Keratinocyte (primary cell): ENCODE measurements around the gene VSNL1. TPM values are rescaled to one million over a fixed set of nuclear protein-coding genes. Genes with fewer than 3 reads are reported as not detected.

Experiments used
- DNase-seq: peaks from one replicate; pipeline ENCODE4 v3.0.0-alpha.2; 2011; ENCODE audit warnings: low read depth, missing footprints, low spot score
- FAIRE-seq: peaks from 2 replicates; lab custom pipeline; 2011; peaks lifted over from hg19 to GRCh38; lab: Jason Lieb, UNC
- H2AFZ ChIP-seq: 2 replicates; pipeline ENCODE4 v1.6.0; 2012; ENCODE audit warnings: low read length, control low read depth, inconsistent platforms; ENCODE audit not compliant: control insufficient read depth
- H3K27ac ChIP-seq: 2 replicates; pipeline ENCODE4 v1.5.1; 2011; ENCODE audit warnings: low read length; ENCODE audit not compliant: control insufficient read depth, insufficient read depth
- H3K27me3 ChIP-seq: 3 replicates; pipeline ENCODE4 v1.6.0; 2011; ENCODE audit warnings: low read length; ENCODE audit not compliant: control insufficient read depth, insufficient read depth; ENCODE audit errors: extremely low read depth
- H3K36me3 ChIP-seq, 2 experiments: 2 replicates in 1 of 2; 3 replicates in 1 of 2; pipeline ENCODE4 v1.5.1; 2011; ENCODE audit warnings: low read length in 2 of 2, mild to moderate bottlenecking in 1 of 2; ENCODE audit not compliant: control insufficient read depth in 2 of 2, insufficient read depth in 2 of 2; ENCODE audit errors: extremely low read depth in 1 of 2
- H3K4me1 ChIP-seq: 3 replicates; pipeline ENCODE4 v1.5.1; 2011; ENCODE audit warnings: low read length; ENCODE audit not compliant: control insufficient read depth, insufficient read depth; ENCODE audit errors: extremely low read depth
- H3K4me2 ChIP-seq: 3 replicates; pipeline ENCODE4 v1.6.0; 2011; ENCODE audit warnings: low read depth, low read length; ENCODE audit not compliant: control insufficient read depth, insufficient read depth; ENCODE audit errors: extremely low read depth
- H3K4me3 ChIP-seq, 3 experiments: fragments of 200-600 bp in 1 of 3; sonication (generic) in 1 of 3; 2 replicates in 2 of 3; 3 replicates in 1 of 3; pipeline ENCODE4 v1.5.1; 2011 to 2016; ENCODE audit warnings: low read length in 3 of 3, mild to moderate bottlenecking in 3 of 3, control low read depth in 2 of 3, inconsistent platforms in 1 of 3, low read depth in 1 of 3, mixed read lengths in 1 of 3, mixed run types in 1 of 3, moderate library complexity in 1 of 3; ENCODE audit not compliant: control insufficient read depth in 2 of 3, insufficient read depth in 2 of 3; ENCODE audit errors: extremely low read depth in 1 of 3
- H3K79me2 ChIP-seq: 2 replicates; pipeline ENCODE4 v1.6.0; 2012; ENCODE audit warnings: low read length; ENCODE audit not compliant: control insufficient read depth, insufficient read depth
- H3K9ac ChIP-seq: 3 replicates; pipeline ENCODE4 v1.6.0; 2011; ENCODE audit warnings: low read length; ENCODE audit not compliant: control insufficient read depth, insufficient read depth; ENCODE audit errors: extremely low read depth
- H3K9me1 ChIP-seq: 3 replicates; pipeline ENCODE4 v1.6.0; 2011; ENCODE audit warnings: low read length; ENCODE audit not compliant: control insufficient read depth, insufficient read depth; ENCODE audit errors: extremely low read depth
- H3K9me3 ChIP-seq: 2 replicates; pipeline ENCODE4 v1.5.1; 2012; ENCODE audit warnings: low read depth, low read length; ENCODE audit not compliant: control insufficient read depth
- H4K20me1 ChIP-seq: 3 replicates; pipeline ENCODE4 v1.6.0; 2011; ENCODE audit warnings: low read length; ENCODE audit not compliant: control insufficient read depth, insufficient read depth; ENCODE audit errors: extremely low read depth
- EZH2 ChIP-seq: IDR thresholded peaks from one replicate; pipeline ENCODE4 v1.6.1; 2012; ENCODE audit warnings: inconsistent platforms, mild to moderate bottlenecking, low read length, moderate library complexity
- dilution Hi-C: fragments of 300-500 bp; cut with MboI; formaldehyde crosslinking; loops from one replicate; pipeline ENCODE4 v1.7.0; 2020; ENCODE audit warnings: low sequenced_read_pairs; ENCODE audit not compliant: extremely low pct_ligation_motif_present
- polyA plus RNA-seq, 5 experiments: library from polyadenylated mRNA; depleted of rRNA in 3 of 5; stranded (reverse) in 3 of 5; stranded (forward) in 1 of 5; unstranded in 1 of 5; fragments of >200 nt; gene quantifications; 1 replicate in 1 of 5; 2 replicates in 3 of 5; 3 replicates in 1 of 5; pipeline versions ENCODE4 v1.2.1 to v1.2.3, GENCODE V29; 2011 to 2012; ENCODE audit warnings: missing spikeins in 2 of 5, low read depth in 1 of 5, low replicate concordance in 1 of 5
- TF ChIP-seq, protein P1 (sequence below), 3 experiments: IDR thresholded peaks in 1 of 3; conservative IDR thresholded peaks in 1 of 3; optimal IDR thresholded peaks in 1 of 3; 2 replicates in 2 of 3; 3 replicates in 1 of 3; pipeline versions ENCODE3 to v1.5.1; 2011; ENCODE audit warnings: low read length in 3 of 3, mild to moderate bottlenecking in 3 of 3, moderate library complexity in 2 of 3, control low read depth in 1 of 3, inconsistent platforms in 1 of 3; ENCODE audit not compliant: insufficient read depth in 2 of 3; ENCODE audit errors: extremely low read depth in 1 of 3

Gene VSNL1
- polyA plus RNA-seq, 1 donor (not counting 4 experiments of a cell fraction or from before 2014, with no cell fraction given) = 32.1 TPM

DNA sequence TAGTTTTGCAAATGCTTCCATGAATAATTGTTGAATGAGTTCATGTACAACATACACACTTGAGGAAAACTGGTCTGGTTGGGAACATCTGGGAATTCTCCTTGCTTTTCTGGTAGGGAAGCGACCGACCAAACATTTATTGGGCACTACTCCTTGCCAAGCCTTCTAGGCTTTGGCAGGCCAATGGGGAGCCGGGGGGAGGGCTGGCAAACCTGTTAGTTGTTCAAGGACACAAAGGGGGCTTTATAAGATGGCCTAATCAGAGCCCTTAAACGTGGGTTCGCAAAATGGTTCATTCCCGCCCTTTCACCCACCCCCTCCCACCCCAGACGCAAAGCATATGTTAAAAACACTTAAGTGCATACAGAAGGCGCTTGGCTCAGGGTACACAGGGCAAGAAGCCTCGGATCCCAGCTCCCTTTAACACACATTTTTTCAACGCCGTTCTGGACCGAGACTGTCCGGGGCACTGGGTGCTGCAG is 844 bp upstream of the VSNL1 start:
- peak; percentile 80 for FAIRE-seq
- H2AFZ ChIP-seq = peak overlapping the region; percentile 80
- H3K27ac ChIP-seq = peak overlapping the region; percentile 94
- H3K79me2 ChIP-seq = peaks cover 11% of the 10 kb centered on the region
- dilution Hi-C loops = no loop called here
- H3K4me1 ChIP-seq = peaks cover 48% of the 10 kb centered on the region
- peak overlapping the region; percentile 90 for H3K9ac ChIP-seq
- no peaks in the 10 kb centered on the region for H3K27me3 ChIP-seq
- DNase-seq = no peak
- no peaks in the 10 kb centered on the region for H4K20me1 ChIP-seq
- TF ChIP-seq, protein P1, sequence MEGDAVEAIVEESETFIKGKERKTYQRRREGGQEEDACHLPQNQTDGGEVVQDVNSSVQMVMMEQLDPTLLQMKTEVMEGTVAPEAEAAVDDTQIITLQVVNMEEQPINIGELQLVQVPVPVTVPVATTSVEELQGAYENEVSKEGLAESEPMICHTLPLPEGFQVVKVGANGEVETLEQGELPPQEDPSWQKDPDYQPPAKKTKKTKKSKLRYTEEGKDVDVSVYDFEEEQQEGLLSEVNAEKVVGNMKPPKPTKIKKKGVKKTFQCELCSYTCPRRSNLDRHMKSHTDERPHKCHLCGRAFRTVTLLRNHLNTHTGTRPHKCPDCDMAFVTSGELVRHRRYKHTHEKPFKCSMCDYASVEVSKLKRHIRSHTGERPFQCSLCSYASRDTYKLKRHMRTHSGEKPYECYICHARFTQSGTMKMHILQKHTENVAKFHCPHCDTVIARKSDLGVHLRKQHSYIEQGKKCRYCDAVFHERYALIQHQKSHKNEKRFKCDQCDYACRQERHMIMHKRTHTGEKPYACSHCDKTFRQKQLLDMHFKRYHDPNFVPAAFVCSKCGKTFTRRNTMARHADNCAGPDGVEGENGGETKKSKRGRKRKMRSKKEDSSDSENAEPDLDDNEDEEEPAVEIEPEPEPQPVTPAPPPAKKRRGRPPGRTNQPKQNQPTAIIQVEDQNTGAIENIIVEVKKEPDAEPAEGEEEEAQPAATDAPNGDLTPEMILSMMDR (optimal IDR thresholded peaks at IDR 0.05 in 1 of 3, IDR thresholded peaks at IDR 0.05 in 1 of 3, conservative IDR thresholded peaks at IDR 0.05 in 1 of 3; ENCODE audit: extremely low read depth in 1 of 3, insufficient read depth in 2 of 3, low read length in 3 of 3) = no peak
- TF ChIP-seq EZH2 = no peak
- peaks cover 2% of the 10 kb centered on the region for H3K9me1 ChIP-seq
- peak overlapping the region; percentile 94 for H3K4me2 ChIP-seq
- peak overlapping the region; percentile 54 to 90 (median 70) for H3K4me3 ChIP-seq
- H3K9me3 ChIP-seq = no peaks in the 10 kb centered on the region
- no peaks in the 10 kb centered on the region for H3K36me3 ChIP-seq

DNA sequence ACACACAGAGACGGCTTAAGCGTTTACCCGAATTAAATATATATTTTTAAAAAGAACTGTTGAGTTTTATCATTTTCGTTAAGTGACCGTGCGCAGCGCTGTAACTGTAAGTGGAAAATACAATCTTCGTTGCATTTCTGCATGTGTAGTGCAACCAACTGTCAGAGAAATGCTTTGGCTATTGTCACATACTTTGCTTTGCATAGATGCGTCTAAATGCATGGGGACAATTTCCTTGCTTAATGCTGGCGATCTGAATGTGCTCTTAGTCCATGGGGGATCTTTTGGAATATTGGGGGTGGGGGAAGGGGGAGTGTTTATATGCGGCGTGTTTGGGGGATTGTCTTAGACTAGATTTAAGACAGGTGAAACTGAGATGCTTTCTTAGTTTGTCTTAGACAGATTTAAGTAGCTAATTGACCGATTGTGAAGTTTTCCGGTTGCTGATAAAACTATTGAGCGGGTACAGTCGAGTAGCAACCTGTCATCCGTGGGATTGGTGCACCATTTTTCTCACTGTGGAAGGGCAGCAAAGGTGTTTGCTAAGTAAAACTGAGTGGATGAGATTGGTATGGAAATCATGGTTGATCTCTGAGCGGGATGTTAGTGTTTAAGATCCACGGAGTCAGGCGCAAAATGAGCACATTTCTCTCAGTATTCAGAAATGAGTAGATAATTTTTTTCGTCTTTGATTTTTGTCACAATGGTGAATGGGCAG is 476 bp downstream of the VSNL1 start:
- Histone ChIP-seq H4K20me1 (no peaks in the 10 kb centered on the region), H3K36me3 (no peaks in the 10 kb centered on the region), H3K4me1 (peaks cover 49% of the 10 kb centered on the region), H3K9ac (peak overlapping the region; percentile 90), H3K9me1 (peaks cover 2% of the 10 kb centered on the region), H2AFZ (peak overlapping the region; percentile 65), H3K79me2 (peaks cover 13% of the 10 kb centered on the region), H3K27ac (peak overlapping the region; percentile 94), H3K4me3 (peak overlapping the region; percentile 54 to 90 (median 70)), H3K27me3 (no peaks in the 10 kb centered on the region), H3K4me2 (peak overlapping the region; percentile 94), H3K9me3 (no peaks in the 10 kb centered on the region)
- no peak for TF ChIP-seq EZH2
- TF ChIP-seq, protein P1 (optimal IDR thresholded peaks at IDR 0.05 in 1 of 3, IDR thresholded peaks at IDR 0.05 in 1 of 3, conservative IDR thresholded peaks at IDR 0.05 in 1 of 3; ENCODE audit: extremely low read depth in 1 of 3, insufficient read depth in 2 of 3, low read length in 3 of 3) = no peak
- FAIRE-seq = peak; percentile 56
- DNase-seq = no peak
- dilution Hi-C loops = no loop called here
